ENCODE measurements around the gene ATP1B1.

- no peak for TF ChIP-seq CTCF (IDR thresholded peaks at IDR 0.05)
- no peak for TF ChIP-seq POLR2A (IDR thresholded peaks at IDR 0.05)
Measured at GRCh38 chr1:169143984-169144383, 37.5 kb downstream of the ATP1B1 start.

Measured in body of pancreas (tissue), 4 donors.